ENCODE results near the gene KCNMA1.

The KCNMA1 gene

DNA sequence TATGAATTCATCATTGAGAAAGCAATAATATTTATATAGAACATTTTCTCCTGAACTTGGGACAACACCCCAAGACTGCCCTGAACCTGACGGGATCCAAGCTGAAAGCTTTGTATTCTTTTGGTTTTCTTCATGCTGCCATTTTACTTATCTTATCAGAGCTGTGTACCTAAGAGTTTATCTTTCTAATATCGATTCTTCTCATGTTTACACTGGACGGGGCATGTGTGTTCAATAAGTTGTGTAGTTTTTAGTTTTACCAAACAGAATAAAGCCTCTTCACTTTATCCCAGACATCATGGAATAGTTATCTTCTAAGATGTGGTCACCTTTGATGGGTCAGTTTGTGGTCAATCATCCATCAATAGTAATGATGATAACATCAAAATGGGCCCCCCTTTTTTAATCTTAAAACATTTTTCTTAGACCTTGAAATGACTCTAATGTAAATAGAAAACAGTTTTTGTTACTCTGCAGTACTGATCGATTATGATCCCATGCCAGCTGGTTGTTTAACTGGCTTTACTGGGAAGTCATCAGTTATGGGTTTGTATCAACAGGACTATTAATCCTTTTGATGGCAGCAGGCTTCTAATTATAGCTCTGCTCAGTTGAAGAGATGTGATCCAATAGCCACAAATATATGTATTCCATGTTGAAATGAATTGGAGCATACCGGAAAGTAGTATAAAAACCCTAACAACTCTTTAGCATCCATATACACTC is 446.1 kb downstream of the KCNMA1 start:
- H3K9me3 ChIP-seq (ENCODE audit: insufficient read depth, low read depth, low read length), result no peaks in the 10 kb centered on the region
- 63% methylated on average over 2 of the region's 5 CpGs for WGBS
- H3K4me1 ChIP-seq (ENCODE audit: insufficient read depth, low read length), result peaks cover 10% of the 10 kb centered on the region
- H3K9ac ChIP-seq (ENCODE audit: low read depth, low read length), result no peak overlapping the region
- no peak overlapping the region for H3K4me3 ChIP-seq (ENCODE audit: low read length)
- no peak overlapping the region for H3K27ac ChIP-seq (ENCODE audit: low read depth, low read length)
- no peaks in the 10 kb centered on the region for H3K27me3 ChIP-seq (ENCODE audit: insufficient read depth, low read length)
- H3K36me3 ChIP-seq (ENCODE audit: insufficient read depth, low read length), result no peaks in the 10 kb centered on the region

DNA sequence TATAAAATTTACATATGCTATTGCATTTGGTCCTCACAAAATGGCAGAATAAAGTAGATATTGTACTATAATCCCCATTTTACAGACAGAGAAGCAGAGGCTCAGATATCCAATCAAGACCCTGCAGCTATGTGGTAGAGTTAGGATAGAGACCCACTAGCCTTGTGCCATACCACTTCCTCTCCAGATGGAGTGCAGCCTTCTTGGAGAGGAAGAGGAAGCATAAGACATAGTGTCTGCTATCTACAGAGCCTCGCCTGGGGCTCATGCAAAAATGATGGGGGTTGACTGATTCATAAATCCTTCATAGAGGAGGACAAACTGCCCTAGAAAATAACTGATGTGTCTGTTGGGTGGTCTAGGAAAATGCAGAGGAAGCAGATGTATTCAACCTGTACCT is 447.3 kb downstream of the KCNMA1 start:
- WGBS, result 96% methylated on average over 1 of the region's 1 CpG
- Histone ChIP-seq H3K27ac (ENCODE audit: low read depth, low read length) (no peak overlapping the region), H3K9me3 (ENCODE audit: insufficient read depth, low read depth, low read length) (no peaks in the 10 kb centered on the region), H3K36me3 (ENCODE audit: insufficient read depth, low read length) (no peaks in the 10 kb centered on the region), H3K9ac (ENCODE audit: low read depth, low read length) (no peak overlapping the region), H3K4me1 (ENCODE audit: insufficient read depth, low read length) (peaks cover 16% of the 10 kb centered on the region), H3K4me3 (ENCODE audit: low read length) (no peak overlapping the region), H3K27me3 (ENCODE audit: insufficient read depth, low read length) (no peaks in the 10 kb centered on the region)

GRCh38 chr10:77189520-77189919 is 448.1 kb downstream of the KCNMA1 start:
- Histone ChIP-seq H3K9ac (ENCODE audit: low read depth, low read length) (no peak overlapping the region), H3K27me3 (ENCODE audit: insufficient read depth, low read length) (no peaks in the 10 kb centered on the region), H3K36me3 (ENCODE audit: insufficient read depth, low read length) (no peaks in the 10 kb centered on the region), H3K4me3 (ENCODE audit: low read length) (no peak overlapping the region), H3K9me3 (ENCODE audit: insufficient read depth, low read depth, low read length) (no peaks in the 10 kb centered on the region), H3K27ac (ENCODE audit: low read depth, low read length) (no peak overlapping the region), H3K4me1 (ENCODE audit: insufficient read depth, low read length) (peaks cover 17% of the 10 kb centered on the region)
- WGBS, result 94% methylated on average over 4 of the region's 4 CpGs

- Histone ChIP-seq H3K9me3 (ENCODE audit: insufficient read depth, low read depth, low read length) (no peaks in the 10 kb centered on the region), H3K4me1 (ENCODE audit: insufficient read depth, low read length) (peaks cover 17% of the 10 kb centered on the region), H3K9ac (ENCODE audit: low read depth, low read length) (no peak overlapping the region), H3K4me3 (ENCODE audit: low read length) (no peak overlapping the region), H3K27ac (ENCODE audit: low read depth, low read length) (no peak overlapping the region), H3K36me3 (ENCODE audit: insufficient read depth, low read length) (no peaks in the 10 kb centered on the region), H3K27me3 (ENCODE audit: insufficient read depth, low read length) (no peaks in the 10 kb centered on the region)
- WGBS, result 95% methylated on average over 4 of the region's 4 CpGs
These were observed 448.5 kb downstream of the KCNMA1 start for GRCh38 chr10:77189075-77189474.

- Histone ChIP-seq H3K27me3 (ENCODE audit: insufficient read depth, low read length) (no peaks in the 10 kb centered on the region), H3K27ac (ENCODE audit: low read depth, low read length) (no peak overlapping the region), H3K9me3 (ENCODE audit: insufficient read depth, low read depth, low read length) (no peaks in the 10 kb centered on the region), H3K9ac (ENCODE audit: low read depth, low read length) (no peak overlapping the region), H3K4me3 (ENCODE audit: low read length) (no peak overlapping the region), H3K36me3 (ENCODE audit: insufficient read depth, low read length) (no peaks in the 10 kb centered on the region), H3K4me1 (ENCODE audit: insufficient read depth, low read length) (peaks cover 17% of the 10 kb centered on the region)
These were observed 449.1 kb downstream of the KCNMA1 start for GRCh38 chr10:77188521-77188920.

DNA sequence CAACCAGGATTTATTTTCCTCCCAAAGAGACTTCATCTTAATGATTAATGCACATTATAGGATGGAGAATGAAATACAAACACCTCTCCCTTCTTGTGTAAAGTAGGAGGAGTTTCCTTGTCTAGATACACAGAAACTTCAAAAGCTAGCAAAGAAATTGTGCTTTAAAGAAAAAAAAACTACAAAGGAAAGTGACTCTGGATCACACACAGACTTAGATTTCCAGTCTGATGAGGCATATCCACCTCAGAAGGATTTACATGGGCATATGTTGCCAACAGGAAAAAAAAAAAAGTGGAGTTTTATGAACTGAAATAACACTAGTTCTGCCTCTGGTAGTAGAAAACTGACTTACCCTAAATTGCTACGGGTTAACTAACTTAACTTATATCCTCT is 449.6 kb downstream of the KCNMA1 start:
- no peak overlapping the region for H3K27ac ChIP-seq (ENCODE audit: low read depth, low read length)
- H3K4me3 ChIP-seq (ENCODE audit: low read length), result no peak overlapping the region
- H3K36me3 ChIP-seq (ENCODE audit: insufficient read depth, low read length), result no peaks in the 10 kb centered on the region
- no peak overlapping the region for H3K9ac ChIP-seq (ENCODE audit: low read depth, low read length)
- no peaks in the 10 kb centered on the region for H3K27me3 ChIP-seq (ENCODE audit: insufficient read depth, low read length)
- no peaks in the 10 kb centered on the region for H3K9me3 ChIP-seq (ENCODE audit: insufficient read depth, low read depth, low read length)
- H3K4me1 ChIP-seq (ENCODE audit: insufficient read depth, low read length), result peaks cover 17% of the 10 kb centered on the region
- WGBS, result no CpG with 5 or more reads among the region's 1 CpG

DNA sequence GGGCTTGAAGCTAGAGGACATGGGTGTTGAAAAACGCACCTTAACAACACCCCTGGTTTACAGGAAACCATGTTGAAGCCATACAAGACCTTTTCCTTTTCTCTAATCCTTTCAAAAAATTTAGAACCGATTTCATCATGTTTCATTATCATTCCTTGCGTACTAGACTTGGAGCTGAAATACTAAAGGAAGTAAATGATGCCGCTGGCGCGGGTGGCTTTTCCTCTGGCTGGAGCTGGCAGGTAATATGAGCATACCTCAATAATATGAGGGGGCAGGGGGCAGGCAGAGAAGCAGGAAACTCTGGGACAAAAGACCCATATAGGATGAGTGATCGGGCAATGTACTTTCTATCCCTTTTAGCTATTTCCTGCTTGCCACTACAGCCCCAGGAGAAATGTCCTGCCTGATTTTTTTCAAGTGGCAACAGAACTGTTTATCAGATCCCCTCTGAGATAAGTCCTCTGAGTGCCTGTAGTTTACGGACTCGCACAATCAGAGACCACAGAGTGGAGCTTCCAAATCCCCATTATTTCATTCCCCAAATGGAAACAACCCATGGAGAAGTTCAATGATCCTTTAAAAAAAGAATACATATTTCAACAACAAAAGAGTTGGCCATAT is 450.1 kb downstream of the KCNMA1 start:
- no peaks in the 10 kb centered on the region for H3K9me3 ChIP-seq (ENCODE audit: insufficient read depth, low read depth, low read length)
- H3K36me3 ChIP-seq (ENCODE audit: insufficient read depth, low read length), result no peaks in the 10 kb centered on the region
- peaks cover 17% of the 10 kb centered on the region for H3K4me1 ChIP-seq (ENCODE audit: insufficient read depth, low read length)
- no peak overlapping the region for H3K4me3 ChIP-seq (ENCODE audit: low read length)
- H3K27ac ChIP-seq (ENCODE audit: low read depth, low read length), result no peak overlapping the region
- no peaks in the 10 kb centered on the region for H3K27me3 ChIP-seq (ENCODE audit: insufficient read depth, low read length)
- 92% methylated on average over 9 of the region's 9 CpGs for WGBS
- no peak overlapping the region for H3K9ac ChIP-seq (ENCODE audit: low read depth, low read length)

DNA sequence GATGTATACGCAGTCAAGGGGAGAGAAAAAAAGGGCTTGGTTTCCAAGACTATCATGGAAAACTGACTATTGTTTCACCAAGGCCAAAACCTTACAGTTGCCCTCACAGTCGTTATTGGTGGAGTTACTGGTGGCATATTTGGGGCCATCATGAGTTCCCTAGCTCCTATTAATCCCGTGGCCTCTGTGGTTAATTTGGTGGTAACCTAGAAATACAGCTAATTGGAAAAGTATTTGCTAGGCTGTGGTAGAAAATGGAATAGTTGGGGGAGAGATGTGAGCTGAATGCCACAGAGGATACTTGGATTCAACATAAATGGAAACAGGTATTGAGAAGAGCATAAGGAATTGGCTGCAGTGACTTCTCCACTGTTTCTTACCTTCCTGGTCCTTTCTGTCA is 450.7 kb downstream of the KCNMA1 start:
- no peak overlapping the region for H3K27ac ChIP-seq (ENCODE audit: low read depth, low read length)
- no peaks in the 10 kb centered on the region for H3K36me3 ChIP-seq (ENCODE audit: insufficient read depth, low read length)
- peaks cover 17% of the 10 kb centered on the region for H3K4me1 ChIP-seq (ENCODE audit: insufficient read depth, low read length)
- WGBS, result 95% methylated on average over 3 of the region's 3 CpGs
- no peaks in the 10 kb centered on the region for H3K27me3 ChIP-seq (ENCODE audit: insufficient read depth, low read length)
- H3K9me3 ChIP-seq (ENCODE audit: insufficient read depth, low read depth, low read length), result no peaks in the 10 kb centered on the region
- no peak overlapping the region for H3K9ac ChIP-seq (ENCODE audit: low read depth, low read length)
- H3K4me3 ChIP-seq (ENCODE audit: low read length), result no peak overlapping the region

GRCh38 chr10:77185696-77186095 is 451.9 kb downstream of the KCNMA1 start:
- no peaks in the 10 kb centered on the region for H3K9me3 ChIP-seq (ENCODE audit: insufficient read depth, low read depth, low read length)
- 63% methylated on average over 2 of the region's 2 CpGs for WGBS
- no peaks in the 10 kb centered on the region for H3K27me3 ChIP-seq (ENCODE audit: insufficient read depth, low read length)
- H3K4me1 ChIP-seq (ENCODE audit: insufficient read depth, low read length), result peaks cover 17% of the 10 kb centered on the region
- H3K9ac ChIP-seq (ENCODE audit: low read depth, low read length), result 0 out of 2 replicates have a peak overlapping the region, but pooled peaks have one; percentile 44
- no peaks in the 10 kb centered on the region for H3K36me3 ChIP-seq (ENCODE audit: insufficient read depth, low read length)
- H3K27ac ChIP-seq (ENCODE audit: low read depth, low read length), result no peak overlapping the region
- no peak overlapping the region for H3K4me3 ChIP-seq (ENCODE audit: low read length)

- no peak overlapping the region for H3K4me3 ChIP-seq (ENCODE audit: low read length)
- H3K9ac ChIP-seq (ENCODE audit: low read depth, low read length), result no peak overlapping the region
- 94% methylated on average over 1 of the region's 1 CpG for WGBS
- H3K4me1 ChIP-seq (ENCODE audit: insufficient read depth, low read length), result peaks cover 16% of the 10 kb centered on the region
- no peaks in the 10 kb centered on the region for H3K9me3 ChIP-seq (ENCODE audit: insufficient read depth, low read depth, low read length)
- H3K27ac ChIP-seq (ENCODE audit: low read depth, low read length), result no peak overlapping the region
- no peaks in the 10 kb centered on the region for H3K36me3 ChIP-seq (ENCODE audit: insufficient read depth, low read length)
- H3K27me3 ChIP-seq (ENCODE audit: insufficient read depth, low read length), result no peaks in the 10 kb centered on the region
These were observed 454.8 kb downstream of the KCNMA1 start for GRCh38 chr10:77182803-77183202.

DNA sequence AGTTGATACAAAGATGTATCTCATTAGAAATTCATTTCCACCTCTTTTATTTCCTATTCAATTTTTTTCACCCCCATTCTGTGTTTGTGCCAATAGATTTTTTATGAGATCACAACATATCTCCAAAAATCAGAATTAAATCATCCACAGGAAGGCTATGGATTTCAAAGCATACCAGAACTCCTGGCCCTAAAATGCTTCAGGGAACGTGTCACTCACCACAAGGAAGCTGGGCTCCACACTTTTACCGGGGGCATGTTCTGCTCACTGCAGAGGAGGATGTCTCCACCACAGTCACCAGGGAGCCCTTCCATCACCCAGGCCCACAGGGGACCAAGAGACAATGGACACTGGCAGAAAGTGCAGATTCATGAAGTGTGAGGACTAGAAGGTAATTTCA is 456.8 kb downstream of the KCNMA1 start:
- Histone ChIP-seq H3K4me1 (ENCODE audit: insufficient read depth, low read length) (peaks cover 13% of the 10 kb centered on the region), H3K36me3 (ENCODE audit: insufficient read depth, low read length) (no peaks in the 10 kb centered on the region), H3K27me3 (ENCODE audit: insufficient read depth, low read length) (no peaks in the 10 kb centered on the region), H3K9me3 (ENCODE audit: insufficient read depth, low read depth, low read length) (no peaks in the 10 kb centered on the region), H3K27ac (ENCODE audit: low read depth, low read length) (no peak overlapping the region), H3K4me3 (ENCODE audit: low read length) (no peak overlapping the region), H3K9ac (ENCODE audit: low read depth, low read length) (no peak overlapping the region)
- 72% methylated on average over 2 of the region's 2 CpGs for WGBS

All from HUES64 (cell line).